H9 (cell line): Measurements from ENCODE around the gene UBE4A. TPM values are rescaled to one million over a fixed set of nuclear protein-coding genes. Genes with fewer than 3 reads are reported as not detected.

ENCODE experiments used
- DNase-seq: peaks from one replicate; pipeline ENCODE4 v3.0.0-alpha.2; 2017
- H2AFZ ChIP-seq: one replicate; pipeline ENCODE4 v1.6.1; 2013; ENCODE audit warnings: mild to moderate bottlenecking, low read length, control low read depth, moderate library complexity
- H2AK5ac ChIP-seq: 2 replicates; pipeline ENCODE4 v1.6.1; 2013; ENCODE audit warnings: low read length, control low read depth, mixed read lengths; ENCODE audit not compliant: insufficient read length
- H2BK120ac ChIP-seq: one replicate; pipeline ENCODE4 v1.6.1; 2013; ENCODE audit warnings: low read depth, mild to moderate bottlenecking, low read length, control low read depth, inconsistent platforms; ENCODE audit not compliant: poor library complexity, severe bottlenecking
- H2BK12ac ChIP-seq: 2 replicates; pipeline ENCODE4 v1.6.1; 2013; ENCODE audit warnings: low read length, control low read depth, mixed read lengths, low read depth; ENCODE audit not compliant: insufficient read length
- H2BK15ac ChIP-seq: 2 replicates; pipeline ENCODE4 v1.6.1; 2013; ENCODE audit warnings: low read depth, low read length, control low read depth
- H2BK20ac ChIP-seq: one replicate; pipeline ENCODE4 v1.6.1; 2013; ENCODE audit warnings: low read depth, mild to moderate bottlenecking, low read length, control low read depth, inconsistent platforms; ENCODE audit not compliant: poor library complexity, severe bottlenecking
- H2BK5ac ChIP-seq: 2 replicates; pipeline ENCODE4 v1.6.1; 2013; ENCODE audit warnings: low read length, control low read depth, mixed read lengths; ENCODE audit not compliant: insufficient read length
- H3K14ac ChIP-seq: 2 replicates; pipeline ENCODE4 v1.6.1; 2013; ENCODE audit warnings: low read length, control low read depth; ENCODE audit not compliant: insufficient read depth
- H3K18ac ChIP-seq: 2 replicates; pipeline ENCODE4 v1.6.1; 2013; ENCODE audit warnings: low read depth, mild to moderate bottlenecking, mixed read lengths, low read length, control low read depth; ENCODE audit not compliant: insufficient read length
- H3K23ac ChIP-seq: 2 replicates; pipeline ENCODE4 v1.6.1; 2013; ENCODE audit warnings: low read length, control low read depth, mixed read lengths, low read depth; ENCODE audit not compliant: insufficient read length
- H3K23me2 ChIP-seq: 2 replicates; pipeline ENCODE4 v1.6.1; 2013; ENCODE audit warnings: low read depth, mild to moderate bottlenecking, mixed read lengths, low read length, control low read depth; ENCODE audit not compliant: insufficient read length, poor library complexity, severe bottlenecking
- H3K27ac ChIP-seq: 2 replicates; pipeline ENCODE4 v1.5.1; 2013; ENCODE audit warnings: low read length, control low read depth, mixed read lengths, low read depth; ENCODE audit not compliant: insufficient read length
- H3K27me3 ChIP-seq: 2 replicates; pipeline ENCODE4 v1.6.1; 2013; ENCODE audit warnings: low read length, control low read depth, inconsistent platforms; ENCODE audit not compliant: insufficient read depth
- H3K4ac ChIP-seq: 2 replicates; pipeline ENCODE4 v1.6.1; 2013; ENCODE audit warnings: low read depth, mild to moderate bottlenecking, control low read depth, inconsistent platforms, low read length, moderate library complexity
- H3K4me1 ChIP-seq: 2 replicates; pipeline ENCODE4 v1.6.1; 2013; ENCODE audit warnings: low read length, control low read depth, inconsistent platforms; ENCODE audit not compliant: insufficient read depth
- H3K4me2 ChIP-seq: 2 replicates; pipeline ENCODE4 v1.6.1; 2013; ENCODE audit warnings: low read length, control low read depth, mixed read lengths; ENCODE audit not compliant: insufficient read length, insufficient read depth
- H3K56ac ChIP-seq: 2 replicates; pipeline ENCODE4 v1.6.1; 2013; ENCODE audit warnings: low read depth, mild to moderate bottlenecking, mixed read lengths, low read length, control low read depth; ENCODE audit not compliant: insufficient read length
- H3K79me1 ChIP-seq: 2 replicates; pipeline ENCODE4 v1.6.1; 2013; ENCODE audit warnings: low read depth, mild to moderate bottlenecking, moderate library complexity, low read length, control low read depth, inconsistent platforms; ENCODE audit not compliant: insufficient read depth, poor library complexity, severe bottlenecking
- H3K79me2 ChIP-seq: 2 replicates; pipeline ENCODE4 v1.6.1; 2013; ENCODE audit warnings: low read length, control low read depth, inconsistent platforms; ENCODE audit not compliant: insufficient read depth
- H3K9ac ChIP-seq: 2 replicates; pipeline ENCODE4 v1.6.1; 2013; ENCODE audit warnings: low read length, control low read depth, mixed read lengths; ENCODE audit not compliant: insufficient read length; ENCODE audit errors: extremely low read depth
- H3K9me3 ChIP-seq: one replicate; pipeline ENCODE4 v1.6.1; 2013; ENCODE audit warnings: low read depth, low read length, inconsistent platforms; ENCODE audit not compliant: control insufficient read depth
- H3T11ph ChIP-seq: one replicate; pipeline ENCODE4 v1.6.1; 2013; ENCODE audit warnings: mild to moderate bottlenecking, low read length, control low read depth, inconsistent platforms
- H4K20me1 ChIP-seq: one replicate; pipeline ENCODE4 v1.6.1; 2013; ENCODE audit not compliant: control insufficient read depth, insufficient read length, insufficient read depth
- H4K5ac ChIP-seq: 2 replicates; pipeline ENCODE4 v1.6.1; 2013; ENCODE audit warnings: low read depth, mild to moderate bottlenecking, mixed read lengths, low read length, control low read depth; ENCODE audit not compliant: insufficient read length
- H4K8ac ChIP-seq: replicated peaks from 2 replicates; pipeline ENCODE4 v1.6.1; 2013; ENCODE audit warnings: low read length, control low read depth, mixed read lengths, low read depth; ENCODE audit not compliant: insufficient read length
- H4K91ac ChIP-seq: 2 replicates; pipeline ENCODE4 v1.6.1; 2013; ENCODE audit warnings: low read depth, mild to moderate bottlenecking, moderate library complexity, mixed read lengths, low read length, control low read depth; ENCODE audit not compliant: insufficient read length
- H3K27ac Mint-ChIP-seq, 3 experiments: 2 replicates in 2 of 3; 3 replicates in 1 of 3; pipeline ENCODE4 v1.8.0; 2020 to 2021; ENCODE audit warnings: mixed read lengths in 3 of 3, mild to moderate bottlenecking in 1 of 3, moderate library complexity in 1 of 3
- H3K27me3 Mint-ChIP-seq: 2 replicates; pipeline ENCODE4 v1.8.0; 2021; ENCODE audit warnings: low read depth, mild to moderate bottlenecking, moderate library complexity, mixed read lengths
- H3K36me3 Mint-ChIP-seq, 3 experiments: 2 replicates in 2 of 3; 3 replicates in 1 of 3; pipeline ENCODE4 v1.8.0; 2020 to 2021; ENCODE audit warnings: low read depth in 3 of 3, mixed read lengths in 3 of 3; ENCODE audit not compliant: insufficient read depth in 1 of 3
- H3K4me1 Mint-ChIP-seq, 2 experiments: 2 replicates each; pipeline ENCODE4 v1.8.0; 2020; ENCODE audit warnings: mixed read lengths in 2 of 2
- H3K4me3 Mint-ChIP-seq, 2 experiments: 2 replicates in 1 of 2; 3 replicates in 1 of 2; pipeline ENCODE4 v1.8.0; 2020 to 2021; ENCODE audit warnings: mild to moderate bottlenecking in 2 of 2, mixed read lengths in 2 of 2, moderate library complexity in 1 of 2
- H3K9me3 Mint-ChIP-seq, 2 experiments: 2 replicates in 1 of 2; 3 replicates in 1 of 2; pipeline ENCODE4 v1.8.0; 2020; ENCODE audit warnings: mild to moderate bottlenecking in 2 of 2, mixed read lengths in 2 of 2, moderate library complexity in 1 of 2
- WGBS: extraction: QIAGEN DNeasy Blood & Tissue Kit; methylation state at CpG from one replicate; pipeline ENCODE4 v1.1.7; 2013; ENCODE audit warnings: missing lambda C conversion rate, low lambda C conversion rate, mixed read lengths; ENCODE audit not compliant: insufficient read length; ENCODE audit errors: extremely low coverage; 5-methylcytosine and 5-hydroxymethylcytosine counted together
- total RNA-seq: library from RNA; stranded (reverse); gene quantifications from 2 replicates; pipeline ENCODE4 v1.2.1, GENCODE V29; 2021
- TF ChIP-seq, protein P1 (sequence below): fragments of 200-600 bp; sonication (generic); conservative IDR thresholded peaks from 3 replicates; pipeline ENCODE4 v1.8.0; 2021; ENCODE audit warnings: antibody characterized with exemption, mild to moderate bottlenecking

The UBE4A gene
- total RNA-seq, 1 experiment from 2014 or later = 33.7 TPM

DNA sequence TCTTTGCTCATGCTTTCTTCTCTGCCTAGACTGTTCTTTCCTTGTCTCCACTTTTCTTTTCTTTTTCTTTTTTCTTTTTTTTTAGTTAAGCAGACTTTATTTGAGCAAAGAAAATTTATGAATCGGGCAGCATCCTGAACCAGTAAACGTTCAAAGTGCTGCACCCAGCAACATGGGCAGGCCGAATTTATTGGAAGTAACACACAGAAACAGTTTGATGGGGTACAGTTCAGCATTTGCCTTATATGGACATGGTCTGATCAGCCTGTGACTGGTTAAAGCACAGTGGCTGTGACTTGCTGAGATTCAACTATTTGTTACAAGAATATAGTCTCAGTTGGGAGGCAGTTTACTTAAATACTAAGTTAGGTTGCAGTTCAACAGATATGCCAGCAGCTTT is 38.9 kb upstream of the UBE4A start:
- Histone ChIP-seq H4K91ac (no peak overlapping the region), H2BK20ac (no peak overlapping the region), H3K79me2 (no peaks in the 10 kb centered on the region), H3K9ac (no peak overlapping the region), H4K5ac (no peak overlapping the region), H3K23me2 (peaks cover 5% of the 10 kb centered on the region), H3K14ac (no peak overlapping the region), H2BK15ac (no peak overlapping the region), H3T11ph (no peak overlapping the region), H3K79me1 (no peaks in the 10 kb centered on the region), H3K9me3 (no peaks in the 10 kb centered on the region), H4K20me1 (no peaks in the 10 kb centered on the region), H2BK12ac (no peak overlapping the region), H3K27me3 (no peaks in the 10 kb centered on the region), H3K56ac (no peak overlapping the region), H2BK5ac (no peak overlapping the region), H2AFZ (no peak overlapping the region), H3K4me1 (peaks cover 3% of the 10 kb centered on the region; the same call in 1 of the 2 replicates), H3K4me2 (no peak overlapping the region), H3K4ac (no peak overlapping the region), H3K18ac (no peak overlapping the region), H3K27ac (no peak overlapping the region), H2AK5ac (no peak overlapping the region), H3K23ac (no peak overlapping the region), H2BK120ac (no peak overlapping the region), H4K8ac (no peak overlapping the region)
- H3K36me3 Mint-ChIP-seq = peaks cover 0 to 3% (median 2%) of the 10 kb centered on the region in 3 experiments; a peak in 2 of 7 replicates
- peaks cover 14% of the 10 kb centered on the region for H3K27me3 Mint-ChIP-seq
- H3K9me3 Mint-ChIP-seq = peaks cover 0 to 3% of the 10 kb centered on the region in 2 experiments; a peak in 2 of 5 replicates
- WGBS = no CpG with 5 or more reads among the region's 3 CpGs
- no peak overlapping the region for H3K4me3 Mint-ChIP-seq
- TF ChIP-seq, protein P1, sequence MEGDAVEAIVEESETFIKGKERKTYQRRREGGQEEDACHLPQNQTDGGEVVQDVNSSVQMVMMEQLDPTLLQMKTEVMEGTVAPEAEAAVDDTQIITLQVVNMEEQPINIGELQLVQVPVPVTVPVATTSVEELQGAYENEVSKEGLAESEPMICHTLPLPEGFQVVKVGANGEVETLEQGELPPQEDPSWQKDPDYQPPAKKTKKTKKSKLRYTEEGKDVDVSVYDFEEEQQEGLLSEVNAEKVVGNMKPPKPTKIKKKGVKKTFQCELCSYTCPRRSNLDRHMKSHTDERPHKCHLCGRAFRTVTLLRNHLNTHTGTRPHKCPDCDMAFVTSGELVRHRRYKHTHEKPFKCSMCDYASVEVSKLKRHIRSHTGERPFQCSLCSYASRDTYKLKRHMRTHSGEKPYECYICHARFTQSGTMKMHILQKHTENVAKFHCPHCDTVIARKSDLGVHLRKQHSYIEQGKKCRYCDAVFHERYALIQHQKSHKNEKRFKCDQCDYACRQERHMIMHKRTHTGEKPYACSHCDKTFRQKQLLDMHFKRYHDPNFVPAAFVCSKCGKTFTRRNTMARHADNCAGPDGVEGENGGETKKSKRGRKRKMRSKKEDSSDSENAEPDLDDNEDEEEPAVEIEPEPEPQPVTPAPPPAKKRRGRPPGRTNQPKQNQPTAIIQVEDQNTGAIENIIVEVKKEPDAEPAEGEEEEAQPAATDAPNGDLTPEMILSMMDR = no peak
- peaks cover 20 to 24% of the 10 kb centered on the region in 2 experiments for H3K4me1 Mint-ChIP-seq
- DNase-seq = no peak
- no peak overlapping the region for H3K27ac Mint-ChIP-seq
